Activated CD4-positive, alpha-beta T cell treated with anti-CD3 and anti-CD28 coated beads, Interleukin-2, amount 50 U/mL, for 4 hours (primary cell): ENCODE data around the gene SPRY2.
"Not testable (repeated sequence)": the region's sequence is repeated elsewhere in the genome, so short reads cannot be mapped to it uniquely, and the experiment has no call there.

Experiments
- DNase-seq, 2 experiments: peaks; one replicate each; pipeline ENCODE4 v3.0.0-alpha.2; 2020

The SPRY2 gene

DNA sequence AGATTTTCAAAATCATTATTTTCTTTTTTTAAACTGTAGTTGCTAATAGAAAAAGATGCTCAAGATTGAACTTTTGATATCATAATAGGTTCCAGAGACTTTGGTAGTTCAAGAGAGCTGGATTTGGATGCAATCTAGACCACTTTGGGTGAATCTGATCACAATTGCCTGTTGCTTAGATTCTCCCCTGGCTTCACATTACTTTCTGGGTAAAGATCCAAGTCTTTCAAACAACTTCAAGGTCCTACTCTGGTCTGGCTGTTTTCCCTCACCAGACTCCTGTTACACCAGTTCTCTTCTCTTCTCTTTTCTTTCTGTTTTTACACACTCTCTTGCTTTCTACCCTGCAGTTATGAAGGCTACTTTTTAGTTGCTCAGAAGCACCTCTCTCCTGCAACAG lies 7.4 kb upstream of the SPRY2 start:
- DNase-seq, result no peak

DNA sequence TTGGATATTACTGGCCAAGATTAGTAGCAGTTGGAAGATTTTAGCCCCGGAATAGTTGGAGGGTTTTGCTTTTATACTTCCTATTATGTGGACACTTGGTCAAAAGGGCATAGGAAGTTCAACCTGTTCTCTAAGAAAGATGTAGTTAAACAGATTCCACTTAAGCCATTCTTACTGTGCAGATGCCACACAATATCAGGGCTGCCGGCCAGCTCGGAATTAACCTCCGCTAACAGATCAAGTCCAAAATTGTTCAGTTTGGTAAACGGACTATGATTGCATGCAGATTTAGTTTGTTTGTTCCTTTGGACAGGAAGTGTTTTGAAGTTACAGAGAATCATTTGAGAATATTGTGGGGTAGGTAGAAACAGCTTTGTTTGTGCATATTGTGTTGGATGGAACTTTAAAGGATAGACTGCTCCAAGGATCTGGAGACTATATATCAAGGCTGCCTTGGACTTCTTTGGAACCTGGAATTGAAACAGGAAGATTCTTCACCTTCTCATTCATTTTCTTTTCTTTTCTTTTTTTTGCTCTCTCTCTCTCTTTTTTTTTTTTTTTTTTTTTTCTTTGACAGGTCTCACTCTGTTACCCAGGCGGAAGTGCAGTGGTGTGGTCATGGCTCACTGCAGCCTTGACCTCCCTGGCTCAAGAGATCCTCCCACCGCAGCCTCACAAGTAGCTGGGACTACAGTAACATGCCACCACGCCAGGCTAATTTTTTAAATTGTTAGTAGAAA lies 5.0 kb upstream of the SPRY2 start:
- DNase-seq, result no peak

DNA sequence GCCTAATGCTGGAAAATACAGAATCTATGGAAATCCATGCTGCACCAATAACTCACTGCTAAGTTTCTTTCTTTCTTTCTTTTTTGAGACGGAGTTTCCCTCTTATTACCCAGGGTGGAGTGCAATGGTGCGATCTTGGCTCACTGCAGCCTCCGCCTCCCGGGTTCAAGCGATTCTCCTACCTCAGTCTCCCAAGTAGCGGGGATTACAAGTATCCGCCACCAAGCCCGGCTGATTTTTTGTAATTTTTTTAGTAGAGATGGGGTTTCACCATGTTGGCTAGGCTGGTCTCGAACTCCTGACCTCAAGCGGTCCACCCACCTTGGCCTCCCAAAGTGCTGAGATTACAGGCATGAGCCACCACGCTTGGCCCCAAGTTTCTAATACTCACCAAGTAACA lies 3.1 kb upstream of the SPRY2 start:
- DNase-seq, result not testable (repeated sequence)

DNA sequence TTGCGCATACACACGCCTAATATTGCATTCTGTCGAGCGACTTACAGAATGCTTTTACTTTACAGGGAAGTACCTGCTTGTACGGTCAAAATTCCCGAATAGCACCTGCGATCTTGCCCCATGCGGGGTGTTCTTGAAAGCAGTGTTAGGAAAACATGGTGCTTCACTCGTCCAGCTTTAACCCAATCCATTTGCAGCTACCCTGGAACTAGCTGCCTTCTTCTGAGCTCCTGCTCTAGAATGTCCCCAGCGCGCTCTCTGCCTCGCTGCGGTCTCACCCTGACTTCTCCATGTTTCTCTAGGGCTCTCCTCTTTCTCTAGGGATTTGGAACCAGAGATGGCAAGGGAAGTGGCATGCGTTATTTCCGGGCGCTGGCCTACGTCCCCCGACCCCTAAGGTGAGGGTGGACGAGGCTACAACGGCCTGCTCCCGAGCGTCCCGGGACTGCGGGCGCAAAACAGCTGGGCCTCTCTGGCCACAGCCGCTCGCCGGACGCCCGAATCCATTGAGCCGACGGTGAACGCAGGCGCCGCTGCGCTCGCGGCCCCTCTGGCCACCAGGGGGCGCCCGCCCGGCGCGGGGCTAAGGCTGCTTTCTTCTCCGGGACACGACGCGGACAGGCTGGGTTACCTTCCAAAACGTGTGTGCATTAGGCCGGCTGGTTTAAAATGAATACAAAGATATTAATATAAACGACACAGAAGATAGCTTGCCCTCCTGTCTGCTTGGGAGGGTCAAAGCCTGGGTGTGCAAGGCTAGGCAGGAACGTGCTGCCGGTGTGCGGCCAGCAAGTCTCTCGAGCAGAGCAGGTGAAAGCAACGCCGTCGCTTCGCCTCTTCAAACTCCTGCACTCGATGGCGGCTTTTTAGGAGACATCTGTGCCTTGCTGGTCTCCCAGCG lies 1.8 kb upstream of the SPRY2 start:
- DNase-seq, result peak; percentile 33 to 35

DNA sequence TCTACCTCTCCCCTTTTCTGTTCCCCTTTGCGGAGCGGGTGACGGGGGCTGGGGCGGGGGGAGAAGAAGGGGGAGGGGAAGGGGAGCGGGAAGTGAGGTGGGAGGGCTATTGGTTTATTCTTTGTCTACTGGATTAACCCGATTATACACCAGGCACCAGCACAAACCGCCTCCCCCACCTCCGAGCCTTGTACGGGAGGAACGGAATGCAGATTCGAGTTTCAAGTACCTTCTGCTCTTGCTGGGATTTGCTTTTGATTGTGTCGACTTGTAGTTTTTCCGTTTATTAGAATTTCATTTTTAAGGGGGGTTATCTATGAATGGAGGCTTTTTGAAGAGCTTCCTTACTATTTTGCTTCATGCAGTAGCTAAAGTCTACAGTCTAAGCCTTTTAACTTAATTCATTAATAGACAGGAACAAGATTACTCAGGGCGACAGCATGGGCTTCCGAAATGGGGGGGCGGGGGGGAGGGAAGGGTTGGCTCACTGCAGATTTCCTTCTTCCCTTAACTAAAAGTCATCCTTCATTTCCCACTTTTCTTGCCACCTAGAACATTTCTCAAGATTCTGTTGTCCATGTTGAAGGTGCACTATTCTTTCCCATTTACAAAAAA lies 937 bp upstream of the SPRY2 start:
- DNase-seq, result no peak

DNA sequence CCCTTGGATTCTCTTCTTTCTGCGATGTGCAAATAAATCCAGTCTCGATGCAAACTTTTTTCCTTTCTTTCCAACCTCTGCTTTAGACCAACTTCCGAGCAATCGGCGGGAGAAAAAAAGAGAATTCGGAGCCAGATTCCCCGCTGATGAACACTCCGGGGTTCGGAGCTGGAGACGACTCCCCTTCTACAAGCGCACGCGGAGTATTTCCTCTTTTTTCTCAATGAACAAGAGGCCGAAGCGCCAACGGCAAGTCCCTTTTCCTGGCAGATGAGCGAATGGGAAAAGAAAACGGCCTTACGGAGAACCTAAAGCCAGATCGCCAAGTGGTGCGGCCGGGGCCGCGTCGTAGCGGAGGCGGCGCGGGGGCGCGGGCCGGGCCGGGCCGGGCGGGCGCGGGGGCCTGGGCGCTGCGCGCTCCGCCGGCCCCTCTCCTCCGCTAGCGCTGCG lies 250 bp downstream of the SPRY2 start:
- no peak for DNase-seq

DNA sequence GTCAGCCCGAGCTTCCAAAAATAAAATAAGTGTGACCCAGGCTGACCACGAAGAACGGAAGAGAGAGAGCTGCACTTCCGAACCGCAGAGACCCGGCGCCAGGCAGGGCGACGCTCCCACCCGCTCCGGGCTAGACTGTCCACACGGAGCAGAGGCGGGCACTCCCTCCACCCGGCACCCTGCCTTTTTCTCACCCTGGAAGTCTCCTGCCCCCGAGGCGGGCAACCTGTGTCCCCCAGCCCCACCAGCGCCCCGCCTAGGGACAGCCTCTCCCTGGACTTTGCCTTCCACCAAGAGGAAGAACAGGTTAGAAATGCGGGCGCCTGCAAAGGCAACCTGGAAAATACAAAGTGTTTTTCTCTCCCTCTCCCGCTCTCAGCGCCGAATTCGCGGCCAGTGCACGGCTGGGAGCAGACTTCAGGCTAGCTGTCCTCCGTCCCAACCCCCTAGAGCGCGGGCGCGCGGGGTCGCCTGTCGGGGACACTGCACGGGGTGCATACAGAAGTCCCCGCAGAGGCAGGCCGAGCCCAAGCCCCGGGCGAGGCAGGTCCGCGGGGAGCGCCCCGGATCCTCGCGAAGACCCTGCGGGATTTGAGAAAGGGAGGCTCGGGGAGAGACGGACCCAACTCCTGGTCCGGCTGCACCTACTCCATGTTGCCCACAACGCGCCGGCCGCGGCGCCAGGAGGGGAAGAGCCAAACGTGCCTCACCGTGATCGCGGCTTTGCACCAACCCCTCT lies 845 bp downstream of the SPRY2 start:
- no peak for DNase-seq

DNA sequence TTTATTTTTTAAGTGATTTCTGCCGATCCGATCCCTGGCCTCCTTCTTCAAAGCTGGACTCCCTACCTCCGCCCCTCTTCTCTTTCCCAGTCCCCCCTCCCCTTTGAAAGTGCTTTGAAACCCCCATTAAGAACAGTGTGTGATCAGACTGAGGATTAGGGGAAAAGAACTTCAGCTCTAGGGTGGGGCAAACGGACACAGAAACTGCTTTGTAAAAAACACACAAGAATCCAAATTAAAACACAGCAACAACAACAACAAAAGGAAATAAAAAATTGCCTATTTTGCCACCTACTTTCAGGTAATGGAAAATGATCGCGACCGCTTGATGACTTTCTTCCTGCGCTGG lies 1.4 kb downstream of the SPRY2 start:
- no peak for DNase-seq

DNA sequence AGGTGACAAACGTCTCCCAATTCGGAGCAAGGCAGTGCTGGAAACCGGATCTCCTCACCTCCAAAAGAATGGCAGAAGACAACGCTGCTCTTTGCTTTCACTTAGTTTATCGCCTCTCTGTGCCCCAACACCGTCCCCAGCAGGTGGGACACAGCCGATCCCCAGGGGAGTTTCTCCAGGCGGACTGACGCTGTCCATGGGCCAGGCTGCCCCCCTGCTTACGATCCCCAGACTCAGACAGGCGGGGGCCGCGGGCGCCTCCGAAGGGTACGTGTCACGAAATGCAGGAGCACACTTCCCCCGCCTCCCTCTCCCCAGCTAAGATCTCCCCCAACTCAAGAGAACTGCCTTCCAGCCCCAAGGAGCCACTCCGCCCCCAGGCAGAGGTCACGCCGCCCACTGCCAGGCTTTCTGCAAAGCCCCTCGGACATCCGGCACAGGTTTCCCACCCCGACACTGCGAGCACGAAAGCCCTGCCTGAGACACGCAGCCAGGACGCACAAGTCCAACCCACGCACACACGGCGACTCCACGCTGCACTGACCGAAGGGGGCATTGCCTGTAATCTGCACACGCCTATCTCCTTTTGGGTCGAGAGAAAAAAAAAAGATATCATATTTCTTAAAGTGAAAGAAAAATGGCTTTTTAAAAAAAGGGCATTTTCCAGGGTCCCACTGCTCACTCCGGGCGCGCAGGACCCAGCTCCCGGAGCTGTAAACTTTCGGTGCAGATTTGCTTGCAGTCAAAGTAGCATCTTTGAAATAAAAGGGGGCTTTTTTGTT lies 2.0 kb downstream of the SPRY2 start:
- no peak for DNase-seq

DNA sequence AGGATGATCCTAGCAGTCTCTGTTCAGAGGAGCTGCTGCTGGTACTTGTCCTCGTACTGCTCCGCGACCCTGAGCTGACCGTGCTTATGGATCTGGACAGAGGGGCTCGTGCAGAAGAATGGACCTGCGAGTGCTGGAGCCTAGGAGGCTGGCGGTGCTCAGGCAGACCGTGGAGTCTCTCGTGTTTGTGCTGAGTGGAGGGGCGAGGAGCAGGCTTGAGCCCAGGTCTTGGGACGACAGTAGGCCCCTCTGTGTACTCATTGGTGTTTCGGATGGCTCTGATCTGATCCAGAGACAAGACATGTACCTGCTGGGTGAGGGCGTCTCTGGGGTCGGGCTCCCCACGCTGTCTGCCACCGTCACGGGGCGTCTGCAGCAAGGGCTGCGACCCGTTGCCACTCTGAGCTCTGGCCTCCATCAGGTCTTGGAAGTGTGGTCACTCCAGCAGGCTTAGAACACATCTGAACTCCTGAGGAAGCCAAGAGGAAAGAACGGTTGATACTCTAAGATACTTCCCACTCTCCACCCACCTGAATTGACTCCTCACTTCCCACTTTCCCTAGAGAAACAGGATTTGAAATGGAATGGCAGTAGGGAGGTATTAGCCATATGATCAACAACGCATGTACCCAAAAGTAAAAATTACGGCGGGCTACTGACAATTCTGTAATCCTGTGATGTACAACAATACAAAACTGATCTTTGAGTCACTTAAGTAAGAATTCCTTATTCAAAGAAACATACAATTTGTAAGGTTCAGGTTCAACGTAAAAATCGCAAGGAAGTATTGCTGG lies 3.4 kb downstream of the SPRY2 start:
- no peak for DNase-seq

DNA sequence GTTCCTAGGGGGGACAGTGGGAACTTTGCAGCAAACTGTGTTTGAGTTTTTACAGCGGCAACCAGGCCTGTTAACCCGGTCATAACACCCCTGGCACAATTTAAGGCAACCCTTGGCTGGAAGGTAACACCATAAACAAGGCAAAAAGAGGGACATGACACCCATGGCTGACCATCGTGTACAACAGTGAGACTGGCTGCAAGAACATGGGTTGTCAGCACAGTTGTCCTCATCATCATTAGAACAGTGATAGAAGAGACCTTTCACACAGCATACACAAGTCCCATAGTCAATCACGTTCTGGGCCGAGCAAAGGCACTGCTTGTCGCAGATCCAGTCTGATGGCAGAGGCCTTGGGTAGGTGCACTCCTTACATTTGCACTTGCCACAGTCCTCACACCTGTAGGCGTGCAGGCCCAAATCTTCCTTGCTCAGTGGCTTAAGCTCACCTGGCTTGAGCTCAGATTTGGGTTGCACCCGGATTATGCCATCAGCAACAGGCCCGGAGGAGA lies 4.1 kb downstream of the SPRY2 start:
- DNase-seq, result no peak

DNA sequence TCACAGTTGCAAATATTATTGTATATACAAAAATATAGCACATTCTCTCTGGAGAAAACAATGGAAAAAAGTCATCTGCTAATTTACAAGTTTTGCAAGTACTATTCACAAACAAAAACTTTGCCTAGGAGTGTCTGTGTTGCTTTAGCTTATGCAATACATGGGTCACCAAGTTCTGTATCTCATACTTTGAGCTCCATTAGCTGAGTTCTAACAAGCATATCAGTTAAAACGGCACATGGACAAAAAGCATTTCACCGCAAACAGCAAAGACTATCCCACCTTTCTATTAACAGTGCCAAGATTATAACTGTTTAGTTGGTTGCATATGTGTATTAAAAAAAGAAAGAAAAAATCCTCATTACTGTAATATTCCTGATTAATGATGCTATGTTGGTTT lies 4.6 kb downstream of the SPRY2 start:
- no peak for DNase-seq

DNA sequence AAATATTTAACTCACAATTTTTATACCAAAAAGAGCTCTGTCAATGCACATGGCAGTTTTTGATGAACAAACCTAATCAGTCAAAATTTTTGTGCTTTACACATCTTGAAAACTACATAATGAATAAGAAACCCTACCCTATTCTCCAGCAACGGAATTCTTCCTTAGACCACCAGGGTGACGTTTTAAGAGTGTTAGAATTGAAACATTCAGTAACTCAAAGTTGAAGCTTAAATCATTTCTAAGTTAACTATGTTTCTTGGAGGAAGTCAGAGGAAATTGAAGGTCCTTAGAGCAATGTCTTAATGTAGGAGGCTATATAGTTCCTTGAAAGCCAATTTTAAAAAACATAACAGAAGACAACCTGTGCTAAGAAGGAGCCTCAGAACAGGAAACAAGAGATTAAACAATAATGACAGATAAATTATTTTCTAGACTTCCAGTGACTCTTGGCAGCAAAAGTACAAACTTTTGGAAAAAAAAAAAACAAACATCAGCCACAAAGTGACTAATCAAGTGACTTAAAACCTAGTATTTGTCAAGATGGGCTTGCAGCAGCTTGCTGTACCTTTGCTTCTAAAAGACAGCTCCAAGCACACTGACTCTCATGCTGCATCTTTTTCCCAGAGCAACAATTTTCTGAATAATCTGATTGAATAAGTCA lies 6.2 kb downstream of the SPRY2 start:
- no peak for DNase-seq

DNA sequence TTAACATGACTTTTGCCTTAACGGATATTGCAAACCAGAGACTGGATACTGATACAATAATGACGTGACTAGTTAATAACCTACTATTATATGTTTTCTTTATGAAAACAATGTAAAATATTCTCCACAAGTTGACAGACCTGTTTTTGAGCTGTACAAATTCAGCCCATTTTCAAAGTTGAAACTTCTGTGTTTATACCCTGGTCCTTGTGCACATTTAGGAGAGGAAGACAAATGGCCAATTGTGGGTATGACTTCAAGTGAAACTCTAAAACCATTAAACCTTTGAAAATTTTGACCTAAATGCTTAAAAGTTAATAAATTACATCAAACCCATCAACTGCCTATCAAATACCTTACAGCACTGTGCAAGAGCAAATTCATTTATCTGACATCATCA lies 8.9 kb downstream of the SPRY2 start:
- no peak for DNase-seq

DNA sequence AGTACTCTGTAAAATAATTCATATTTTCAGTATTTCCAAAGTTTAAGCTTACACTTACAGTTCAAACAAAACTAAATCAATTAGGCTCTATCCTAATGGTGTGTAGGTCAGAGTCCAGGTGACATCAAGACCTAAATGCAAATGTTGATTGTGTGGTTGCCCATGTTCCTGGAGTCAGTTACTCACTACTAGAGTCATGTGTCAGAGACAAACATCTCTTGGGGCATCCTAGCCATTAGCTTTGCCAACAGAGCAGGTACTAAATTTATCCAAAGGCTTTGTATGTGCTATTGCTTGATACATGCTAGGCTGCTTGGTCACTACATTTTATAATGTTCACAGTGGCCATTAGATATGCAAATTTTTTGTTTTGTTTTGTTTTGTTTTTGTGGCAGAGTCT lies 11.7 kb downstream of the SPRY2 start:
- DNase-seq, result no peak

DNA sequence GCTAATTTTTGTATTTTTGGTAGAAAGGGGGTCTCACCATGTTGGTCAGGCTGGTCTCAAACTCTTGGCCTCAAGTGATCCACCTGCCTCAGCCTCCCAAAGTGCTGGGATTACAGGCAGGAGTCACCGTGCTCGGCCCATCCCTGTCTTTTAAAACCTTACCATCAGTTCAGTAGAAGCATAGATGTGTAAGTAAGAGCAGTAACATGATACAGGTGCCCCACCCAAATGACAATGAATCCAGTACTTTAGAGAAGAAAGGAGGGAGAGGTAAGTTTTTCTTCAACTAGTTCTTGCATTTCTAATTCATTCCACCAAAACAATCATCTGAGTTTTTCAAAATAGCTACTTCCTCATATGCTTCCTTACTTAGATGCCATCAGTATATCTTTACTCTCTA lies 21.9 kb downstream of the SPRY2 start:
- DNase-seq, result no peak

DNA sequence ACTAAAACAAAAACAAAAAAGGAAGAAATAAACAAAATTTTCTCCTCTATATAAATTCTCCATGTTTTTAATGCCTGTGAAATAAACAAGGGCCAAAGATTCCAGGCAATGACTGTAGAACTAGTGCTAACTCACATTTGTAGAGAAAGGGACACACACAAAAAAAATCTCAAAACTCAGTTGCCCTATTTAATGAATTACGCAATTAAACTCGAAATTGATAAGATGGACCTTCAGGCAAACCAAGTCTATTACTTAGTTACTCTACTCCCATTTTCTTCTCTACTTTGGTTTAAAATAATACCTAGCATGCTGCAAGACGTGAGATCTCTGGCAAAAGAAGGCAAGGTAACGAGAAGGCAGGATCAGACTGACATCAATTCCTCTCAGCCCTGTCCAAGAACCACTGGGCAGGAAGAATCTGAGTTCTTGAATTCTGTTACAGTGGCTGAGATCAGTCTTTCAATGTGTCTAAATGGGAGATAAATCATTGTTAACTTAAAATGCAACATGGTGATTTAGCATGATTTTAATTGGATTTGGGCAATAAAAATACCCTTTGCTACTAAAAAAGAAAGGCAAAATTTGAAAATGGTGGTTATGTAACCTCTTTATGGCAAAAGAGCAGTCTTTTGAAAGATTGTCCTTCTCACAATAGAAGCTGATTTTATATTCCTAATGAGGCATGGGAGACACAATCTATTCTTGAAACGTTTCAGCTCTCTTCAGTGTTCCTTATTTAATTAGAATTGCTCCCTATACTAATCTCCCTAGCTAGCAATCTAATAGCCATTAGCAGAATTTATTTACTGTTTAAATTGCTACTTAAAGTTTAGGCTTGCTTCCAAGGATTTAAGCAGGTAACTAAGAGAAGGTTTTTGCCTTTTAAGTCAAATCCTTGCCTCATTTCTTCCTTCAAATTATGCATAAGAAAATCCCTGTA lies 25.9 kb downstream of the SPRY2 start:
- DNase-seq, result no peak

DNA sequence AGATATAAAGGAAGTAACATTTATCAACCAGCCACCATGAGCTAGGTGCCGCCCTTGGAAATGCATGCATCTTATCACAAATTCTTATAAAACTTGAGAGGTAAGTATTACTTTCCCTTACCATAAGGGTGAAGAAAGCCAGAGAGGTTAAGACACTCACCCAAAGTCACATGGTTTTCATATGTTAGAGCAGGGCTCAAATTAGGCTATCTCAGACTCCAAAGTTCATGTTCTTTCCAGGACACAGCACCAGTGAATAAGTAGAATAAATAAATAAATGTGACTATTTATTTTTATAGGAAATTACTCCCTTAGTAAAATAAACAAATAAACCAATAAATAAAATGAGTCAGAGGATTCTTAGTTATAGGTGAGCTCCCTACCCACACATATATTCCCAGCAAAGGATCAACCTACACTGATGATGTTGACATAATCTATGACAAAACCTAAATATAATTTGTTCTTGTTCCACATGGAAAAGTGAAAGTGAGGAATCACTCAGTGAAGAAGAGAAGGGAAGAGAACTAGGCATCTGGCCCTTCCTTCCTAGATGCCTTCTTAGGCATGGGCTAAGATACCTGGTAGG lies 27.2 kb downstream of the SPRY2 start:
- DNase-seq, result no peak

DNA sequence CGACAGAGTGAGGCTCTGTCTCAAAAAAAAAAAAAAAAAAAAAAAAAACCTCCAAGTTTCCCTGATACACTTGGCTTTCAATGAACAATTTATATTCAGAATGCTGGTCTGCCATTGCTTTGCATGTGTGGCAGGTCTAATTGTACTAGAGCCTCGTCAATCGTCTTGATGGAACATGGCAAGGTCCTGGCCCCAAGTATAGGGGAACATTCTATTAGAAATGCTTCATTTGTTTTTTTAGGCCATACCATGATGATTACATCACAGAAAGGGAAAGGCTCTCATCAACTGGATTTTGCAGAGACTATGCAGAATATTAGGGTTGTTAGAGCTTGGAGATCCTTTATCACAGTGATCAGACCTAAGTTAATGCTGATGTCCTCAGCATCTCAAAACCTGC lies 28.0 kb downstream of the SPRY2 start:
- no peak for DNase-seq
